GM23248 (cell line): ENCODE results near the gene TUFM. TPM values are rescaled to one million over a fixed set of nuclear protein-coding genes. Genes with fewer than 3 reads are reported as not detected.

Experiments used
- DNase-seq: peaks from one replicate; pipeline ENCODE4 v3.0.0-alpha.2; 2015
- H2AFZ ChIP-seq: fragments of 200-600 bp; sonication (generic); 2 replicates; pipeline ENCODE4 v1.6.1; 2016; ENCODE audit warnings: antibody characterized with exemption
- H3F3A ChIP-seq: fragments of 200-600 bp; sonication (generic); 2 replicates; pipeline ENCODE4 v1.6.1; 2016; ENCODE audit warnings: mild to moderate bottlenecking, antibody characterized with exemption, mixed run types; ENCODE audit not compliant: insufficient read depth
- H3K27ac ChIP-seq: fragments of 200-600 bp; sonication (generic); 2 replicates; pipeline ENCODE4 v1.5.1; 2016; ENCODE audit warnings: mild to moderate bottlenecking
- H3K27me3 ChIP-seq: fragments of 200-600 bp; sonication (generic); replicated peaks from 2 replicates; pipeline ENCODE4 v1.6.1; 2016; ENCODE audit warnings: mild to moderate bottlenecking; ENCODE audit not compliant: insufficient read depth
- H3K36me3 ChIP-seq: fragments of 200-600 bp; sonication (generic); 2 replicates; pipeline ENCODE4 v1.6.1; 2016; ENCODE audit warnings: low read depth, mild to moderate bottlenecking
- H3K4me1 ChIP-seq: fragments of 200-600 bp; sonication (generic); 2 replicates; pipeline ENCODE4 v1.6.1; 2016; ENCODE audit warnings: mild to moderate bottlenecking; ENCODE audit not compliant: insufficient read depth
- H3K4me2 ChIP-seq: fragments of 200-600 bp; sonication (generic); one replicate; pipeline ENCODE4 v1.6.1; 2016; ENCODE audit warnings: mild to moderate bottlenecking; ENCODE audit not compliant: unreplicated experiment
- H3K4me3 ChIP-seq: fragments of 200-600 bp; sonication (generic); 2 replicates; pipeline ENCODE4 v1.5.1; 2016; ENCODE audit warnings: mild to moderate bottlenecking
- H3K79me2 ChIP-seq: fragments of 200-600 bp; sonication (generic); 2 replicates; pipeline ENCODE4 v1.6.1; 2016; ENCODE audit warnings: mild to moderate bottlenecking; ENCODE audit not compliant: insufficient read depth
- H3K9ac ChIP-seq: fragments of 200-600 bp; sonication (generic); 2 replicates; pipeline ENCODE4 v1.6.1; 2016; ENCODE audit warnings: mild to moderate bottlenecking
- H3K9me2 ChIP-seq: fragments of 200-600 bp; sonication (generic); 2 replicates; pipeline ENCODE4 v1.6.1; 2016; ENCODE audit warnings: mixed run types, mild to moderate bottlenecking, moderate library complexity; ENCODE audit not compliant: insufficient read depth
- H3K9me3 ChIP-seq: fragments of 200-600 bp; sonication (generic); one replicate; pipeline ENCODE4 v1.6.1; 2017; ENCODE audit warnings: low read depth
- H4K20me1 ChIP-seq: fragments of 200-600 bp; sonication (generic); 2 replicates; pipeline ENCODE4 v1.6.0; 2016; ENCODE audit not compliant: insufficient read depth
- EZH2 ChIP-seq: fragments of 200-600 bp; sonication (generic); IDR thresholded peaks from 2 replicates; pipeline ENCODE4 v1.6.1; 2018; ENCODE audit warnings: antibody characterized with exemption, mild to moderate bottlenecking; ENCODE audit not compliant: insufficient read depth, poor library complexity, severe bottlenecking
- EZH2phosphoT487 ChIP-seq: fragments of 200-600 bp; sonication (generic); IDR thresholded peaks from 2 replicates; pipeline ENCODE4 v1.6.1; 2018; ENCODE audit warnings: antibody characterized with exemption, moderate library complexity, mild to moderate bottlenecking, low read depth; ENCODE audit not compliant: insufficient read depth
- WGBS, 2 experiments: methylation state at CpG; one replicate each; pipeline ENCODE4 v1.1.6; 2015 to 2017; ENCODE audit warnings: low lambda C conversion rate in 2 of 2, low coverage in 1 of 2; ENCODE audit errors: missing lambda C conversion rate in 2 of 2; 5-methylcytosine and 5-hydroxymethylcytosine counted together
- in situ Hi-C: fragments of 300-500 bp; cut with MboI; formaldehyde crosslinking; loops from 2 replicates; pipeline ENCODE4 v1.15.0; 2020
- polyA plus RNA-seq: library from polyadenylated mRNA; unstranded; fragments of >200 nt; fragmentation: Nextera tagmentation; extraction: Ambion mirVana; gene quantifications from 2 replicates; pipeline ENCODE4 v1.2.1, GENCODE V29; 2016
- total RNA-seq: library from RNA; depleted of rRNA; stranded (reverse); fragments of >200 nt; shearing (Covaris generic); gene quantifications from 2 replicates; pipeline ENCODE4 v1.2.3, GENCODE V29; 2014

TUFM gene
- total and polyA plus RNA-seq, 2 experiments from 2014 or later, result 95.2 to 141 TPM

DNA sequence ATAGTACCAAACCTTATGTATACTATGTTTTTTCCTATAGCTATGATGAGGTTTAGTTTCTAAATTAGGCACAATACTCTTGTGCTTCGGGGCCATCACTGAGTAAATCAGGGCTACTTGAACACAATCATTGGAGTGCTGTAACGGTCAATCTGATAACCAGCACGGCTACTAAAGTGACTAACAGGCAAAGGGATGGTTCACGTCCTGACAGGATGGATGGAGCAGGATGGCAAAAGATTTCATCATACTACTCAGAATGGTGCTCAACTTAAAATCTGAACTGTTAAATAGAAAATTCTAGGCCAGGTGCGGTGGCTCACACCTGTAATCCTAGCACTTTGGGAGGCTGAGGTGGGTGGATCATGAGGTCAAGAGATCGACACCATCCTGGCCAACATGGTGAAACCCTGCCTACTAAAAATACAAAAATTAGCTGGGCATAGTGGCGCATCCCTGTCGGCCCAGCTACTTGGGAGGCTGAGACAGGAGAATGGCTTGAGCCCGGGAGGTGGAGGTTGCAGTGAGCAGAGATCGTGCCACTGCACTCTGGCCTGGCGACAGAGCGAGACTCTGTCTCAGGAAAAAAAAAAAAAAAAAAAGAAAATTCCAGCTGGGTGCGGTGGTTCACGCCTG is 7.0 kb downstream of the TUFM start:
- Histone ChIP-seq H3K9me2 (no peaks in the 10 kb centered on the region), H3K4me1 (no peaks in the 10 kb centered on the region), H3K9ac (no peak overlapping the region), H3K27ac (peak overlapping the region; percentile 2; the same call in 1 of the 2 replicates), H3K36me3 (peaks cover 46% of the 10 kb centered on the region; the same call in 1 of the 2 replicates), H3K79me2 (peaks cover 10% of the 10 kb centered on the region), H2AFZ (no peak overlapping the region), H3K4me2 (no peak overlapping the region), H3K4me3 (no peak overlapping the region), H3F3A (peaks cover 36% of the 10 kb centered on the region), H3K9me3 (no peaks in the 10 kb centered on the region), H3K27me3 (no peaks in the 10 kb centered on the region), H4K20me1 (no peaks in the 10 kb centered on the region)
- TF ChIP-seq EZH2 (no peak), EZH2phosphoT487 (no peak)
- no peak for DNase-seq
- in situ Hi-C loops, result no loop called here
- WGBS, 2 experiments, result 95% methylated on average over 13 to 14 of the region's 14 CpGs

DNA sequence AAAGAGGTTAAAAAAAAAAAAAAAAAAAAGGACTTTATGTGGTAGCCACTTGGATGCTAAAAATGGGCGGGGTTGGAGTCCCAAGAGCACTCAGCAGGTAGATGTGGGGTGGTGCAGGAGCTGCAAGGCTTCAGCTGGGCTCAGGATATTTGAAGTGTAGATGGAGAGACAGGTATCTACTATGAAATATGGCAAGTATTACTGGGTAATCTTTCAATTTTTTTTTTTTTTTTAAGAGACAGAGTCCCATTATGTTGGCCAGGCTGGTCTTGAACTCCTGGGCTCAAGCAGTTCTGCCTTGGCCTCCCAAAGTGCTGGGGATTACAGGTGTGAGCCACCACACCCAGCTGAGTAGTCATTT is 7.6 kb downstream of the TUFM start:
- Histone ChIP-seq H3K27me3 (no peaks in the 10 kb centered on the region), H3K9me3 (no peaks in the 10 kb centered on the region), H3K9ac (no peak overlapping the region), H3K4me2 (no peak overlapping the region), H3F3A (peaks cover 36% of the 10 kb centered on the region), H2AFZ (no peak overlapping the region), H3K9me2 (no peaks in the 10 kb centered on the region), H3K36me3 (peaks cover 52% of the 10 kb centered on the region; the same call in 1 of the 2 replicates), H3K4me3 (no peak overlapping the region), H3K79me2 (peaks cover 11% of the 10 kb centered on the region), H3K27ac (no peak overlapping the region), H4K20me1 (no peaks in the 10 kb centered on the region), H3K4me1 (no peaks in the 10 kb centered on the region)
- TF ChIP-seq EZH2phosphoT487 (no peak), EZH2 (no peak)
- DNase-seq, result no peak
- in situ Hi-C loops, result no loop called here
- 87 to 100% methylated on average over 1 of the region's 1 CpG for WGBS, 2 experiments

DNA sequence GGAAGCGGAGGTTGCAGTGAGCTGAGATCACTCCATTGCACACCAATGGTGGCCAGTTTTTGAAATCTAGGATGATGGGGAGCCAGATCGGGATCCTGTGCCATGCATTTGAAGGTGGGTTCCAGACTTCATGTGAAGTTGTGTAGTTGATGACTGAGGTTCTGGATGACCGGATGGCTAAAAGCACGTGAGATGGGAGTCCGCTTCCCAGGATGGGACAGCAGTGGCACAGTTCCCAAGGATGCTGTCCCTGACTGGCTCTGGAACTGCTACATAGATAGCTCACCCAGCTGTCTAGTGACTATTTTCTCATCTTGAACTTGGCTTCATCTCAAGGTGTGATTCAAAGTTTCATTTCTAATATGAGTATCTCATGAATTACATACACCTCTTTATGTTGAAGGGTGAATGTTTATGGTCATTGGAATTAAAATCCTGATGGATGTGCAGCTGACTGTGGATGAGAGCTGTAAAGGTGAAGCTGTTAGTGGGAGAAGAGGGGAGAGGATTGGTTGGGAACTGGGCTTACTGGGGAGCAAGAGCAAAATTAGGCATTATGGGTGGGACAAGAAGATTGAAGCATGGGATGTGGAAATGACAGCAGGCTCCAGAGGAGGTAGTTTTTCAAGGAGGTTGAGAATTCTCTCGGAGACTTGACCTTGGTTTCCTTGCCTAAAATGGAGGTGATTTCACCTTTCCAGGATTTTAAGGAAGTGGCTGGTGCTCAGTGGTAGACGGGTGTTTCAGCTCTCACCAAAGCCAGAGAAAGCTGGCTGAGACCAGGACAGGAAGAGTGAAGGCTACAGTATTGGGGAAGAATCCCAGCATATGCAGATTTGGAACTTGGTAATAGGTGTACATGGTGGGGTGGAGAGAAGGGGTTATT is 8.2 kb downstream of the TUFM start:
- H3K9ac ChIP-seq, result no peak overlapping the region
- H2AFZ ChIP-seq, result no peak overlapping the region
- no peak for TF ChIP-seq EZH2
- TF ChIP-seq EZH2phosphoT487, result no peak
- DNase-seq, result no peak
- H3F3A ChIP-seq, result peaks cover 36% of the 10 kb centered on the region
- in situ Hi-C loops, result no loop called here
- H3K27me3 ChIP-seq, result no peaks in the 10 kb centered on the region
- H3K27ac ChIP-seq, result no peak overlapping the region
- peaks cover 12% of the 10 kb centered on the region; the same call in 1 of the 2 replicates for H3K79me2 ChIP-seq
- H3K36me3 ChIP-seq, result peaks cover 54% of the 10 kb centered on the region
- no peak overlapping the region for H3K4me3 ChIP-seq
- no peaks in the 10 kb centered on the region for H3K9me2 ChIP-seq
- H3K4me2 ChIP-seq, result no peak overlapping the region
- H4K20me1 ChIP-seq, result no peaks in the 10 kb centered on the region
- H3K4me1 ChIP-seq, result no peaks in the 10 kb centered on the region
- 85 to 90% methylated on average over 7 of the region's 7 CpGs for WGBS, 2 experiments
- H3K9me3 ChIP-seq, result no peaks in the 10 kb centered on the region

DNA sequence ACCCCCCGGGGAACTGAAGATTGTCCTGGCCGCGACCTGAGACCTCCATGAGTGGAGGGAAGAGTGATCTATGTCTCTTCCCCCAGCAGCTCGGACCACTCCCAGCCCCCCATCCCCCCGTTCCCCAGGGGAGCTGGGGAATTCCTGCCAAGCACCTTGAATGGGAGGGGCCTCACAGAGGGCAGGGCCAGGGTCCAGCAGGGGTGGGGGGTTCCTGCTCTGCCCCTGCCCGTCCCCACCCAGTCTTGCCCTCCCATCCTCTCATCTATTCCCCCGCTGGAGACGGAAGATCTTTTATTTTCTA is 9.4 kb downstream of the TUFM start:
- TF ChIP-seq EZH2phosphoT487 (no peak), EZH2 (no peak)

More for the DNA sequence above, 9.4 kb downstream of the TUFM start:
- Histone ChIP-seq H3F3A (peaks cover 35% of the 10 kb centered on the region), H3K4me1 (no peaks in the 10 kb centered on the region), H2AFZ (no peak overlapping the region), H3K9ac (no peak overlapping the region), H3K4me3 (no peak overlapping the region), H3K27me3 (no peaks in the 10 kb centered on the region), H4K20me1 (no peaks in the 10 kb centered on the region), H3K79me2 (peaks cover 24% of the 10 kb centered on the region), H3K9me3 (no peaks in the 10 kb centered on the region), H3K4me2 (no peak overlapping the region), H3K9me2 (no peaks in the 10 kb centered on the region), H3K36me3 (peaks cover 59% of the 10 kb centered on the region), H3K27ac (no peak overlapping the region)
- 68 to 83% methylated on average over 3 to 8 of the region's 8 CpGs for WGBS, 2 experiments
- DNase-seq, result no peak
- in situ Hi-C loops, result no loop called here
